ENCODE results near the gene RASA3. TPM values are rescaled to one million over a fixed set of nuclear protein-coding genes. Genes with fewer than 3 reads are reported as not detected.

The RASA3 gene
- polyA plus RNA-seq, 3 donors, result 9.0 to 32.6 (median 16.6) TPM

DNA sequence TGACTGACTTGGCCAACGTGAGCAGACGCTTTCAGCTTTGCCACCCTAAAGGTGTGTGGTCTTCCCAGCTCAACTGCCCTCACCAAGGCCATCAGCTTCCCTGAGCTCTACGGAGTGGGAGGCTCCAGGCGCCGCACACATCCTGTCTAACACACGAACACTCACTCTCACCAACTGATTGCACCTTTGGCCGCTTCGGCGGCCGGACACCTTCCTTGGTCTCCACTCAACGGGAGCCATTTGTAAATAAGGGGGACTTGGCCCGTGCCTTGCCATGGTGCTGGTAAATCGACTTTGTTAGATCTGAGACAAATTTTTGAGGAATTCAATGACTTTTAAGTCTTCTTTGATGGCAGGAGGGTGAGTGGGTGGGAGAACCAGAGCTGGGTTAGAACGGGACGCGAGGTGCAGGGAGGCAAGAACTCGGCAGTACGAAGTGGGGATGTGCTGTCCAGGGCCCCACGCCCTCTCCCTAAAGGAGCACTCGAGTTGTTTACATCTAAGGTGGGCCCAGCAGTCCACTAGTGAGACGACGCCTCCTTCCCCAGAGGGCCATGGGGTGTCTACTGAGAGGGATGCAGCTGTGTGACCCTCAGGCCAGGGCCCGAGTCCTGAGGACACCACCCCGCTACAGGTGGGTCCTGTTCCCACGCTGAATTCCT is 163.0 kb downstream of the RASA3 start:
- Histone ChIP-seq H3K4me3 (replicated peaks in 1 of 3; ENCODE audit: low read depth in 2 of 3, low read length in 3 of 3) (no peak overlapping the region), H3K36me3 (replicated peaks in 1 of 2; ENCODE audit: control insufficient read depth in 1 of 2, insufficient read depth in 2 of 2, low read length in 2 of 2) (peaks cover 1 to 8% of the 10 kb centered on the region in 2 donors), H2AFZ (ENCODE audit: insufficient read depth, low read depth, low read length, poor library complexity, severe bottlenecking) (no peak overlapping the region), H3K79me2 (ENCODE audit: insufficient read depth, low read length) (no peaks in the 10 kb centered on the region), H4K20me1 (ENCODE audit: insufficient read depth, low read length) (peaks cover 4% of the 10 kb centered on the region), H3K9me3 (replicated peaks in 1 of 2; ENCODE audit: control insufficient read depth in 1 of 2, insufficient read depth in 1 of 2, low read length in 2 of 2) (no peaks in the 10 kb centered on the region), H3K9ac (ENCODE audit: insufficient read depth, low read length, poor library complexity, severe bottlenecking) (no peak overlapping the region), H3K4me1 (ENCODE audit: control insufficient read depth in 1 of 2, insufficient read depth in 2 of 2, low read length in 2 of 2) (no peaks in the 10 kb centered on the region), H3K27me3 (ENCODE audit: control insufficient read depth in 2 of 2, insufficient read depth in 2 of 2, low read length in 2 of 2) (no peaks in the 10 kb centered on the region), H3K4me2 (replicated peaks; ENCODE audit: extremely low read depth, low read length, poor library complexity, severe bottlenecking) (no peak overlapping the region), H3K27ac (ENCODE audit: low read depth in 1 of 2, low read length in 2 of 2) (no peak overlapping the region)
- Mint-ChIP-seq H3K36me3 (peaks cover 14 to 19% of the 10 kb centered on the region in 2 donors), H3K4me1 (no peaks in the 10 kb centered on the region), H3K4me3 (no peak overlapping the region), H3K27ac (no peak overlapping the region), H3K27me3 (ENCODE audit: low read depth in 3 of 3) (peaks cover 0 to 3% (median 0%) of the 10 kb centered on the region in 3 donors), H3K9me3 (peaks cover 0 to 2% (median 0%) of the 10 kb centered on the region in 7 donors)
- WGBS (ENCODE audit: insufficient coverage), result 98% methylated on average over 16 of the region's 25 CpGs
- intact Hi-C loops (cut with micrococcal nuclease), result no loop called here
- TF ChIP-seq, protein P1, sequence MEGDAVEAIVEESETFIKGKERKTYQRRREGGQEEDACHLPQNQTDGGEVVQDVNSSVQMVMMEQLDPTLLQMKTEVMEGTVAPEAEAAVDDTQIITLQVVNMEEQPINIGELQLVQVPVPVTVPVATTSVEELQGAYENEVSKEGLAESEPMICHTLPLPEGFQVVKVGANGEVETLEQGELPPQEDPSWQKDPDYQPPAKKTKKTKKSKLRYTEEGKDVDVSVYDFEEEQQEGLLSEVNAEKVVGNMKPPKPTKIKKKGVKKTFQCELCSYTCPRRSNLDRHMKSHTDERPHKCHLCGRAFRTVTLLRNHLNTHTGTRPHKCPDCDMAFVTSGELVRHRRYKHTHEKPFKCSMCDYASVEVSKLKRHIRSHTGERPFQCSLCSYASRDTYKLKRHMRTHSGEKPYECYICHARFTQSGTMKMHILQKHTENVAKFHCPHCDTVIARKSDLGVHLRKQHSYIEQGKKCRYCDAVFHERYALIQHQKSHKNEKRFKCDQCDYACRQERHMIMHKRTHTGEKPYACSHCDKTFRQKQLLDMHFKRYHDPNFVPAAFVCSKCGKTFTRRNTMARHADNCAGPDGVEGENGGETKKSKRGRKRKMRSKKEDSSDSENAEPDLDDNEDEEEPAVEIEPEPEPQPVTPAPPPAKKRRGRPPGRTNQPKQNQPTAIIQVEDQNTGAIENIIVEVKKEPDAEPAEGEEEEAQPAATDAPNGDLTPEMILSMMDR (IDR thresholded peaks at IDR 0.05), result no peak
- no peak for DNase-seq

DNA sequence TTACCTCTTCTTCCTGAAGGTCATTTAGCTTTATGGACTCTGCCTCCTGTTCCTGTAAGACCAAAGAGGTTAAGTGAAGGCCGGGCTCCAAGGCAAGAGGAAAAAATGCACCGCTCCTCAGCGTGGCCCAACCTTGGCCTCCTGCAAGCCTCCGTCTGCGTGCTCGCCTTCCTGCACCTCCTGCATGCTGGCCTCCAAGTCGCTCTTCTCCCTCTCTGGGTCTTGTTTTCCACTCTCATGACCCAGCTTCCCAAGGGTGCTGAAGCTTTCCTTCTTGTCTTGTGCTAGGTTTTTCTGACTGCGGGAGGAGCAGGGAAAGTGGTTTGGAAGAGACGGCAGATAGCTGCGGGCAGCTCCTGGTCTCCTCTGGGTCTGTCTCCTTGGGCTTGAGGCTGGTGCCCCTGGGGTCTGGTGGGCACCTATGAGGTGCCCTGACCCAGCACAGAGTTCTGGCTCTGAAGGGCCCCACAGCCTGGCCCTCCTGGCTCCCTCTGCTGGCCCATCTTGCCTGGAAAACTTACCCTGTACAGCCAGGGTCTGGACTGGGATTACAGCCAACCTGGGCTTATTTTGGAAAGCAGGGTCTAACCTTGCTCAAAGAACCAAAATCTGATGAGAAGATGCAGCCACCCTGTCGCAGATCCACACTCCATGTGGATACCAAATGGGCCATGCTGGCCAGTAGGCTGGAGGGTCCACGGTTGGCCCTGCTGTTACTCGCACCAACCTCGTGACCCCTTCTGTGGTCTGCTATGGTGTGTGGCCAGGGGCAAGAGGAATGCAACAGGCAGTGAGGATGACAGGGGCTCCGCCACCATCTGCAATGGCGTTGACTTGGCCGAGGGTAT is 163.7 kb downstream of the RASA3 start:
- Histone ChIP-seq H3K4me1 (ENCODE audit: control insufficient read depth in 1 of 2, insufficient read depth in 2 of 2, low read length in 2 of 2) (no peaks in the 10 kb centered on the region), H3K4me3 (replicated peaks in 1 of 3; ENCODE audit: low read depth in 2 of 3, low read length in 3 of 3) (no peak overlapping the region), H3K27ac (ENCODE audit: low read depth in 1 of 2, low read length in 2 of 2) (no peak overlapping the region), H2AFZ (ENCODE audit: insufficient read depth, low read depth, low read length, poor library complexity, severe bottlenecking) (no peak overlapping the region), H3K9ac (ENCODE audit: insufficient read depth, low read length, poor library complexity, severe bottlenecking) (no peak overlapping the region), H3K4me2 (replicated peaks; ENCODE audit: extremely low read depth, low read length, poor library complexity, severe bottlenecking) (no peak overlapping the region), H3K36me3 (replicated peaks in 1 of 2; ENCODE audit: control insufficient read depth in 1 of 2, insufficient read depth in 2 of 2, low read length in 2 of 2) (peaks cover 0 to 3% of the 10 kb centered on the region in 2 donors), H3K79me2 (ENCODE audit: insufficient read depth, low read length) (no peaks in the 10 kb centered on the region), H3K27me3 (ENCODE audit: control insufficient read depth in 2 of 2, insufficient read depth in 2 of 2, low read length in 2 of 2) (no peaks in the 10 kb centered on the region), H3K9me3 (replicated peaks in 1 of 2; ENCODE audit: control insufficient read depth in 1 of 2, insufficient read depth in 1 of 2, low read length in 2 of 2) (no peaks in the 10 kb centered on the region), H4K20me1 (ENCODE audit: insufficient read depth, low read length) (peaks cover 4% of the 10 kb centered on the region)
- intact Hi-C loops (cut with micrococcal nuclease), result no loop called here
- Mint-ChIP-seq H3K4me1 (no peaks in the 10 kb centered on the region), H3K9me3 (peaks cover 0 to 2% (median 0%) of the 10 kb centered on the region in 7 donors), H3K27ac (peak overlapping the region in 2 of 7 donors; percentile 4 to 31), H3K36me3 (peaks cover 10 to 14% of the 10 kb centered on the region in 2 donors), H3K27me3 (ENCODE audit: low read depth in 3 of 3) (peaks cover 0 to 3% (median 0%) of the 10 kb centered on the region in 3 donors), H3K4me3 (no peak overlapping the region)
- TF ChIP-seq, protein P1 (IDR thresholded peaks at IDR 0.05), result no peak
- WGBS (ENCODE audit: insufficient coverage), result over 99% methylated on average over 16 of the region's 17 CpGs
- no peak for DNase-seq
